Measurements from ENCODE around the gene UGGT2.

GRCh38 chr13:95920485-95920884 lies 132.7 kb downstream of the UGGT2 start:
- TF ChIP-seq ZIK1 (CRISPR knock-in tag; IDR thresholded peaks at IDR 0.05; ENCODE audit: borderline replicate concordance, low read depth), result no peak
- no peak for TF ChIP-seq CTCF (CRISPR knock-in tag; IDR thresholded peaks at IDR 0.05)
- no peak for TF ChIP-seq FOXP4 (CRISPR knock-in tag; IDR thresholded peaks at IDR 0.05)
- TF ChIP-seq CEBPG (CRISPR knock-in tag; IDR thresholded peaks at IDR 0.05), result no peak
- no peak for TF ChIP-seq TP53 (CRISPR knock-in tag; conservative IDR thresholded peaks at IDR 0.05)
- TF ChIP-seq CEBPB (IDR thresholded peaks at IDR 0.05; ENCODE audit: borderline replicate concordance, low read depth, low read length), result no peak
